GM19043 (cell line): ENCODE data around the gene PTK7.

Source experiments
- ATAC-seq: cut with Tn5 transposase; IDR thresholded peaks from one replicate; pipeline ENCODE4 v1.9.1; 2021; ENCODE audit warnings: low read depth; ENCODE audit not compliant: unreplicated experiment

Gene PTK7

DNA sequence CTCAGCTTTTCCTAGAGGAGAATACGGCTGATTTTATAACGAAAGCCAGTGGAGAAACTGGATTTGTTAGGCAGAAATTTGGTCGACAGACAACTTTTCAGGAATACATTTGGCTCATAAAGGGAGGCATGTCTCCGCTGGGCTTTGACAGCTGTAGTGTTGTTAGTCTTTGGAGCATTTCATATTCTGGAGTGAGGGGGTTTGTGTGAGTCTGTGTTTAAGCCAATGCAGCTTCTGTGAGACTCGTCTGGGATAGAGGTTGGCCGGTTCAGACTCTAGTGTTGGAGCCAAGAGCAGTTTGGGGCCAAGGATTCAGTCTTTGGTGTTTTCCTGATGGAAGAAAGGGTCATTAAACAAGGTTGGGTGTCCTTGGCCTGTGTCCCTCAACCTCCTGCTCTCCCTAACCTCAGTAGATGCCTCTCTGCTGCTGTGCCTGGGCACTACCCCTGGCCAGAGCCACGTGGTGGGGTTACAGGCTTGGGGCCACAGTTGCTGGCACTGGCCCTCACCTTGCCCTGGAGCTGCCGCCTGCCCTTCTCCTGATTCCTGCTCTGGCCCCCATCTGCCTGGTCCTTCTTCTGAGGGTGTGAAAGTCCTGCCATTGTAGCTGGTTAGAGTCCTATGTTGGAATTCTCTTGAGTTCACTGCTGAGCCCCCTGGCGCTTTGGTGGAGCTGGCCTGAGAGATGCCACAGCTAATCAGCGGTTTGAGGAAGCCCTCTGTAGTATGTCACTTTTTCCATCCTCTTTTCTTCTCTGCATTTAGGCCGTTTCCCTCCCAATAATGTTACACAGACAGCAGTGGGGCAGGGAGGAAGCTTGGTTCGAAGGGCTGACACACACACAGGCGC, 6.9 kb downstream of the PTK7 start:
- no peak for ATAC-seq

- ATAC-seq = no peak
Observed at GRCh38 chr6:43086022-43086658, 10.0 kb downstream of the PTK7 start.

GRCh38 chr6:43088654-43089056, 12.5 kb downstream of the PTK7 start:
- no peak for ATAC-seq

DNA sequence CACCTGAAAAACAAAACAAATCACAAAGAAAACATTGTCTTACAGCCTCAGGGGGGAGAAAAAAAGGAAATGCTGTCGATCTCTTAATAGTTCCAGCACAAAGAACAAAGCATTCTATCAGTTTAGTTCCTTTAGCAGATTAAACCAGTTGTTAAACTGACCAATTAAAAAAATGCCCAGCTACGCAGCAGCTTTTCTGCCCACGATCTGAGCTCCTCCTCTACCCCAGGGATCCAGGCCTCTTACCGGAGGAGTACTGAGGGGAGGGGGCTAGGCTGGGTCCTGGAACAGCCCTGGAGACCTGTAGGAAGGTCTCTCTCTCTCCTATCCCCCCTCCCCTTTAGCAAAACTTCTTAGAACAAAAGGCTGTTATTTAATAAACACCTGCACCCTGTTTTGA, 13.4 kb downstream of the PTK7 start:
- no peak for ATAC-seq

DNA sequence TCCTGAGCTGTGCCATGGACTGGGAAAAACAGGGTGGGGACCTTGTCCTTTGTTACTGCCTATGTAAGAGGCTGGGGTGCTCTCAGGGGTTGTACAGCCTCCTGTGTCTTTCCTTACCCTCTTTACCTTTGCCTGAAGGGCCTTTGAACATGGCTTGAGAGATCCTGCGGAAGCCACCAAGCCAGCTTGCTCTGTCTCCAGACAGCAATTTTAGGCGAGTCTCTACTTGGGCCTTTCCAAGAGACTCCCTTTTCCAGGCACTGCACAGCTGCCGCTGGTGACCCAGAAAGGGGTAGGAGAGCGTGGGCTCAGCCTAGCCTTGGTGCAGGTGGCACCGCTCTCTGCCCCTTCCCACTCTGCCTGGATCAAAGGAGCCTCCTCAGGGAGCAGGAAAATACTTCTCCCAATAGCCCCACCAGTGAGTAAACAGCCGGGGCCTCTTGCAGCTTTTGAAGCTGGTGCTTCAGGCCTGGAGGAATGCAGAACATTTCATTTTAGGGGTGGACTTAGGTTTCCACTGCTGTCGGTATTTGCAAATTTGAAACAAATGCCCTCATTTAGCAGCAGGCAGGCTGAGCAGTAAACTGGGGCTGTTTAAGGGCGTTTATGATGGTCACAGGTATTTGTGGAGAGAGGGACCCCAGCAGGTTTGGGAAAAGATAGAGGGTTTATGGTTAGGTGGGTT, 13.9 kb downstream of the PTK7 start:
- ATAC-seq = no peak

- ATAC-seq = no peak
Observed at GRCh38 chr6:43090559-43090956, 14.4 kb downstream of the PTK7 start.

DNA sequence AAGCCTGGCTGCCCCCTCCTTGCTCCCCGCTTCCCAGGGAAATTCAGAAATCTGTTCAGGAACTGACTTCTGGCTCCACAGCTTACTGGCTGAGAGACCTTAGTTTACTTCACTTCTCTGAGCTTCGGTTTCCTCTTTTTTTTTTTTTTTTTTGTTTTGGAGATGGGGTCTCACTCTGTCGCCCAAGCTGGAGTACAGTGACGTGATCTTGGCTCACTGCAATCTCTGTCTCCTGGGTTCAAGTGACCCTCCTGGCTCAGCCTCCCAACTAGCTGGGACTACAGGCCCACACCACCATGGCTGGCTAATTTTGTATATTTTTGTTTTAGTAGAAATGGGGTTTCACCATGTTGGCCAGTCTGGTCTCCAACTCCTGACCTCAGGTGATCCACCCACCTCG, 14.9 kb downstream of the PTK7 start:
- ATAC-seq = no peak

DNA sequence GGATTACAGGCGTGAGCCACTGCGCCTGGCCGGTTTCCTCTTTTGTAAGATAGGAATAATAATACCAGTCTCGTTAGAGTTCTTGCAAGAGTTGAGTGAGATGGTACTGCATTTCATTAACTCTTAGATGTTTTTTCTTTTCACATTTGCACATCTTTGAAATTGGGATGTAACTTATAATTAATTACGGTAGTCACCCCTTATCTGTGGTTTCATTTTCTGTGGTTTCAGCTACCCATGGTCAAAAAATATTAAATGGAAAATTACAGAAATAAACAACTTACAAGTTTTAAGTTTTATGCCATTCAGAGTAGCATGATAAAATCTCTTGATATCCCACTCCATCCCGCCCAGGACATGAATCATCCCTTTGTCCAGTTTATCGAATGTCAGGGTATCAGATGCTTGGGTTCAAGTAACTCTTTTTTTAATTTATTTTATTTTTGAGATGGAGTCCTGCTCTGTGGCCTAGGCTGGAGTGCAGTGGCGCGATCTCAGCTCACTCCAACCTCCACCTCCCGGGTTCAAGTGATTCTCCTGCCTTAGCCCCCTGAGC, 15.4 kb downstream of the PTK7 start:
- no peak for ATAC-seq

GRCh38 chr6:43092635-43093034, 16.5 kb downstream of the PTK7 start:
- ATAC-seq = no peak

DNA sequence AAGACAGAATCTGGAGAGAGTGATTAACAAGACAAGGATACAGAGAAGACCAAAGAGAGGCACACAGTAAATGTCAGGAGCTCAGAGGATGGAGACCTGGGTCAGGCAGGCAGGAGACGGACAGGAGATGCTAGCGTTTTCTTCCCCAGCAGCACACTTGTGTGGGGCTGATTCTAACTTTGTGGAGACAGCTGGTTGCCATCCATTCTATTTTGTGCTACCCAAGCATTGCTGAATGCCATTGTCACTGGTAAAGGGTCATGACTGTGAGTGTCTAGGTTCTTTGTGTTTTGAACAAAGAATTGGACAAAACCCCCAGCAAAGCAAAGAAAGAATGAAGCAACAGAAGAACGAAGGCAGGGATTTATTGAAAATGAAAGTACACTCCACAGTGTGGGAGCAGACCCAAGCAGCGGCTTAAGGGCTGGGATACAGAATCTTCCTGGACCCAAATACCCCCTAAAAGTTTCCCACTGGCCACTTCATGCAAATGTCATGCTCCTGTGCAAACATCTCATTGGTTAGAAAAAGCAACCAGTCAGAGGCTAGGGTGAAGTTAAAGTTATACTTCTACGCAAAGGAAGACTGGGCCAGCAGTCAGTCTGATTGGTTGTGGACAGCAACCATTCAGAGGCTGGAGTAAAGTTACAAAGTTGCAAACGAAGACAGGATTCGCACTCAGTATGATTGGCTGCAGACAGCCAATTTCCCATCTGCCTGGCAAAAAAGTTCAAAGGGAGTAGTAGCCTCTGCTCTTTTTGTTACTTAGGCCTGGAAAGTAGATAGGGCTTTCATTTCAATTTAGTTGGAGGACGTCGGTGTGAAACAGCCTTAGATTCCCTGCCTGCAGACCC, 17.5 kb downstream of the PTK7 start:
- no peak for ATAC-seq

GRCh38 chr6:43095939-43096338, 19.8 kb downstream of the PTK7 start:
- ATAC-seq = no peak

DNA sequence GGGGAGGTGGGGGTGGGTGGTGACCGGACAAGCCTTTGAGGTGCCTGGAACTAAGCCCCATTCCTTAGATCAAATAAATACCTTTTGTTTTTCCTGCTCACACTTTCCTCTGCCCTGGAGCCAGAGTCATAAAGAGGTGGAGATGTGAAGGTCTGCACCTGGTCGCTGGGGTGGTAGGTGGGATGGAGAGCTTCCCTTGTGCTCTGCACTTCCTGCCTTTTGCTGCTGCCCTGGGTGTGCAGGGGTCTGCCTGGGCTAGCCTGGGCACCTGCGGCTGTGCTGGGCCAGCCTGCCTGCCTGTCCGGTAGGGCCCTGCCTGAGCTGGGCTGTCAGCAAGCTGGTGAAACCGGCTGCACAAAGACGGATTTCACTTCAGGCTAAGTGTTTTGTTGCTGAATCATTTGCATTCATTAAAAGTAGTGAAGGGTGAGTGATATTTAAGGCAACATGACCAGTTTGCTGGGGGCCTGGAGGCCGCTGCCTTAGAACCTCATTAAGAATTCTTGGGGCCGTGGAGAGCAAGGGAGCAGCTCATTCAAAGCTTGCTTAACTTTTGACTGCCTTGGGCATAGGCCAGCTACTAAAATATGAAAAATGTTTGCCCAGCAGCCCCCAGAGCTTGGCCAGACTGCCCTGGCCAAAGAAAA, 20.5 kb downstream of the PTK7 start:
- ATAC-seq = no peak

DNA sequence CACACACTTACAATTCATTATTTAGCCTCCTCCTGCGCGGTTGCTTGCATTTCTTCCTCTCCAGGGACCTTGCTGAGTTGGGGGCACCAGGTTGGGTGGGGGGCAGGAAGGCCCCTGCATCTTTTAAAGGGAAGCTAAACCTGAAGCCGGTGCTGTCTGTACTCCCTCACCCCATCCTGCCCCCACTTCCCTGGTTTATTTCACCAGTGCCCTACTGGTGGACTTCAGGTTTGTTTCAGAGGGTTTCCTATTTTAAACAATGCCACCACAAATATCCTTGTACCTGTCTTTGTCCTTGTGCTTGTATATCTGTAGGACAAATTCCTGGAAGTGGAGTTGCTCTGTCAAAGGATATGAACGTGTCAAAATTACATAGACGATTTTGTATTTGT, 21.0 kb downstream of the PTK7 start:
- ATAC-seq = no peak

- no peak for ATAC-seq
Observed at GRCh38 chr6:43097502-43097901, 21.4 kb downstream of the PTK7 start.

GRCh38 chr6:43101497-43101896, 25.4 kb downstream of the PTK7 start:
- ATAC-seq = no peak

- ATAC-seq = no peak
Observed at GRCh38 chr6:43103253-43103876, 27.3 kb downstream of the PTK7 start.

DNA sequence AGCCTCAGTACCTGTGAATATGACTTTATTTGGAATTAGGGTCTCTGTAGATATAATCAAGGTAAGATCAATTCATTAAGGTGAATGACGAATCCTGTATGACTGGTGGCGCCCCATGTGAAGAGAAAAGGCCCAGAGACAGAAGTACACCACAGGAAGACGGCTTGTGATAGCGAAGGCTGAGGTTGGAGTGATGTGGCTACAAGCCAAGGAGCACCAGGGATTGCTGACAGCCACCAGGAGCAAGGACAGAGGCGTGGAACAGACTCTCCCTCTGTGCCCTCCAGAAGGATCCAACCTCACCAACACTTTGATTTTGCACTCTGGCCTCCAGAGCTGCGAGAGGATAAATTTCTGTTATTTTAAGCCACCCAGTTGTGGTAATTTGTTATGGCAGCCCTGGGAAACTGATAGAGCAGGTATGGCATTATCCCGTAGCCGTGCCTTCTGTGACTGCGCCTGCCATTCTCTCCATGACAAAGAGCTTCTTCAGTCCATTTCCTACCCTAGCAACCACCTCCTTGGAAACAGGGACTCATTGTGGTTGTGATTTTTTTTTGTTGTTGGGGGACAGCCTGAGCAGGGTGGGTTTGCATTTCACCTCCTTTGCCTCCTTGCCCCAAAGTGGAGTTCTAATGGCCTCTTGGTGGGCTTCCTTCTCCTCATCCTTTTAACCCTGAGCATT, 29.6 kb downstream of the PTK7 start:
- no peak for ATAC-seq

DNA sequence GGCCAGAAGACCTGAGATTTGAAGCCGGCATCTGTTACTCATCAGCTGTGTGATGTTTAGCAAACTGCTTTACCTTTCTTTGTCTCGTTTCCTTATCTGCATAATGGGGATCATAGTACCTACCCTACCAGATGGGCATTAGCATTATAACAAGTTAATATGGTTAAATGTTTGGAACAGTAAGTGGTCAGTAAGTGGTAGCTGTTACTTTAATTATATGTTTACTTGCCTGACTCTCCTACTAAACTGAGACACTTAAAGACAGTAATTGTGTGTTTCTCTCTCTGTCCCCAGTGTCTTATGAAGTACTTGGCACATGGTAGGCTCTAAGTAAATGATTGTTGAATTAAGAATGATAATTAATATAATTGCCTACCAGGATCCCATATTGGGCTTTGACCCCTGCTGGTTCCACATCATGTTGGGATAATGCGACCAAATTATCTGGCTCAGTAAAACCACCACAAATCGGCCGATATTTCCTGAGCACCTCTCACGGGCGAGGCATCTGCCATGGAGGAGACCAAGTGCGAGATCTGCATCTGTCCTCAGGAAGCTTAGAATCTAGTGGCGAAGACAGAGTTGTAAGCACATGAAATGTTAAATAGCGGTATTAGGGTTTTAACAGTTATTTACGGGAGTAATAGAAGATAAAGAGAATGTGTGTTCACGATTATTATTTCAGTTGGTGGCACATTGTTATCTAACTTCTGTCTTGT, 31.4 kb downstream of the PTK7 start:
- ATAC-seq = no peak
